Panc1 (cell line): ENCODE results near the gene LDLRAD4. TPM values are rescaled to one million over a fixed set of nuclear protein-coding genes. Genes with fewer than 3 reads are reported as not detected.

ENCODE experiments used
- ATAC-seq: fragments of 200-7000 bp; cut with Tn5 transposase; 2 replicates; pipeline ENCODE4 v1.9.1; 2020; ENCODE audit warnings: mild to moderate bottlenecking, moderate library complexity
- BruUV-seq: library from RNA; stranded (reverse); fragments of 400-500 nt; replicated peaks from 2 replicates; lab custom pipeline; 2021; lab: Mats Ljungman, UMichigan
- CTCF ChIA-PET: fragments of 300-600 bp; sonication (Branson Sonifier 250); formaldehyde crosslinking; loops from one replicate; lab custom pipeline; 2022; ENCODE audit warnings: antibody characterized with exemption; lab: Charles Lee
- POLR2A ChIA-PET: fragments of 300-600 bp; sonication (Branson Sonifier 250); formaldehyde crosslinking; loops from one replicate; lab custom pipeline; 2022; ENCODE audit warnings: antibody characterized with exemption; lab: Charles Lee
- DNase-seq: peaks from one replicate; pipeline ENCODE4 v3.0.0-alpha.2; 2010; ENCODE audit warnings: low read depth, low spot score
- H3K27ac ChIP-seq: 2 replicates; pipeline ENCODE4 v1.5.1; 2011; ENCODE audit warnings: mild to moderate bottlenecking, low read length, inconsistent platforms
- H3K27me3 ChIP-seq: fragments of 200-500 bp; sonication (Bioruptor generic); 2 replicates; pipeline ENCODE4 v1.6.0; 2014; ENCODE audit warnings: low read length, inconsistent platforms; ENCODE audit not compliant: control insufficient read depth, insufficient read depth
- H3K36me3 ChIP-seq: fragments of 200-500 bp; sonication (Bioruptor generic); 2 replicates; pipeline ENCODE4 v1.5.1; 2014; ENCODE audit warnings: inconsistent platforms, mild to moderate bottlenecking, low read length, moderate library complexity; ENCODE audit not compliant: control insufficient read depth, insufficient read depth
- H3K4me1 ChIP-seq: 2 replicates; pipeline ENCODE4 v1.5.1; 2011; ENCODE audit warnings: inconsistent platforms, mild to moderate bottlenecking, low read length, moderate library complexity; ENCODE audit not compliant: control insufficient read depth, insufficient read depth
- H3K4me3 ChIP-seq, 2 experiments: 2 replicates each; pipeline ENCODE4 v1.5.1; 2011 to 2012; ENCODE audit warnings: low read depth in 2 of 2, low read length in 2 of 2, mild to moderate bottlenecking in 2 of 2, inconsistent platforms in 1 of 2, moderate library complexity in 1 of 2
- H3K9me3 ChIP-seq: fragments of 200-500 bp; sonication (Bioruptor generic); 2 replicates; pipeline ENCODE4 v1.5.1; 2014; ENCODE audit warnings: low read depth, mild to moderate bottlenecking, inconsistent platforms, low read length, moderate library complexity; ENCODE audit not compliant: control insufficient read depth, insufficient read depth
- POLR2AphosphoS5 ChIP-seq: IDR thresholded peaks from 2 replicates; pipeline ENCODE4 v1.6.1; 2012; ENCODE audit warnings: mild to moderate bottlenecking, low read depth, low read length, moderate library complexity
- SIN3A ChIP-seq: IDR thresholded peaks from 2 replicates; pipeline ENCODE4 v1.6.1; 2012; ENCODE audit warnings: low read depth, mild to moderate bottlenecking, low read length, moderate library complexity, borderline replicate concordance; ENCODE audit not compliant: insufficient read depth
- TCF7L2 ChIP-seq: IDR thresholded peaks from 2 replicates; pipeline ENCODE4 v1.6.1; 2011; ENCODE audit warnings: mild to moderate bottlenecking, low read depth, low read length, inconsistent platforms
- in situ Hi-C: cut with HindIII; loops from 2 replicates; pipeline ENCODE4 v1.10.0; 2016; ENCODE audit warnings: low sequenced_read_pairs, low pct_unique_long_range_greater_than_20kb
- intact Hi-C: fragments of 100-400 bp; cut with micrococcal nuclease; formaldehyde crosslinking; loops from one replicate; pipeline ENCODE4 v1.10.0; 2022; ENCODE audit not compliant: unreplicated experiment
- total RNA-seq: library from RNA; stranded (reverse); gene quantifications from one replicate; pipeline ENCODE4 v1.2.1, GENCODE V29; 2021; ENCODE audit not compliant: unreplicated experiment
- TF ChIP-seq, protein P1 (sequence below): fragments of 450-650 bp; IDR thresholded peaks from 2 replicates; pipeline ENCODE4 v1.5.1; 2017; ENCODE audit warnings: mild to moderate bottlenecking
- TF ChIP-seq, protein P2 (sequence below), 2 experiments: IDR thresholded peaks; 2 replicates each; pipeline ENCODE4 v1.6.1; 2011 to 2012; ENCODE audit warnings: low read depth in 2 of 2, control low read depth in 1 of 2, low read length in 1 of 2, mild to moderate bottlenecking in 1 of 2, moderate library complexity in 1 of 2; ENCODE audit not compliant: insufficient read depth in 1 of 2

LDLRAD4 gene
- total RNA-seq, 1 experiment from 2014 or later, result 0.28 TPM

DNA sequence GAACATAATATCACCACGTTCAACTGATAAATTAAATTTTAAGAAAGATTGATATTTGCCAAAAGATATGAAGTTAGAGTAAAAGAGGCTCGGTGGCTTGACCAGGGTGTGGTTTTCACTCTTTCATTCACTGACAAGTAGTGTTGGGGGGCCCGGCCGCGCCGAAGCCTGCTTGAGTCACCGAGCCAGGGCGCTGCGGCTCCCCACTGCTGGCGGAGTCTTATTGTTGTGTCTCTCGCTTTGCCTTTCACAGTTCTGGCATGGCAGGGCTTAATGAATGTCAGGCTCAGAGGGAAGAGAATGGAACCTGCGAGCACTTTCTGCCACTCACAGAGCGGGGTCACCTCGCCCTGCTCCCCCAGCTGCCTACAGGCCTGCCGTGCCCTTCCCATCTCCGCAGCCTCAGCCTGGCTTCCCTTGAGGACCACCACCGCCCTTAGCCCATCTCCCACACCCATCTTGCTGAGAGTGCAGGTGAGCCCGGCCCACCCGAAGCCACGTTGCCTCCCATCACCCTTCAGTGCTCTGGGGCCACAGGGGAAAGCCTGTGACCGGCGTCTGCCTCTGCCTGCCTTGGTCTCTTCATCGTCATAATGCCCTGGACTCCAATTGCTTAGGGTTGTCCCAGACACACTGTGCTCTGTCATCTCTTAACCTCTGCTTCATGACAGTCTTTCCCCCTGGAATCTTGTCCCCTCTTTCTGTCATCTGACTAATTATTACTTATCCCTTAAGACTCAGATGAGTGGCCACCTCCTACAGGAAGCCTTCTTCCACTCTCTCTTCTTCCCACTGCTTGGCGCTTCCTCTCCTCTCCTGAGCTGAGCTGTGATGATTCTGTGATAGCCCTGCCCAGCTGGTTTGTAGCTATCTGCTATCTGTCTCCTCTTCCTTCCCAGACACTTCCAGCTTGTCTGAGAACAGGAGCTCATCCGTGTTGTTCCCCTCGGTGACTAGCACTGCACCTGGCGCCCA, 365.3 kb downstream of the LDLRAD4 start:
- no peak for ATAC-seq
- POLR2A ChIA-PET, result no interaction called here
- Histone ChIP-seq H3K27ac (no peak overlapping the region), H3K27me3 (peaks cover 2% of the 10 kb centered on the region; the same call in 1 of the 2 replicates), H3K9me3 (no peaks in the 10 kb centered on the region), H3K36me3 (no peaks in the 10 kb centered on the region), H3K4me1 (no peaks in the 10 kb centered on the region), H3K4me3 (no peak overlapping the region)
- intact Hi-C loops (no loop called here), in situ Hi-C loops (no loop called here)
- no TSS peak for BruUV-seq
- CTCF ChIA-PET, result interaction anchor here (0.6 kb wide), 1 partner anchor 16 kb away, joined by 3 read pairs; no protein-coding TSS in a partner anchor
- no peak for DNase-seq
- TF ChIP-seq TCF7L2 (no peak), SIN3A (no peak)
- TF ChIP-seq, protein P1, sequence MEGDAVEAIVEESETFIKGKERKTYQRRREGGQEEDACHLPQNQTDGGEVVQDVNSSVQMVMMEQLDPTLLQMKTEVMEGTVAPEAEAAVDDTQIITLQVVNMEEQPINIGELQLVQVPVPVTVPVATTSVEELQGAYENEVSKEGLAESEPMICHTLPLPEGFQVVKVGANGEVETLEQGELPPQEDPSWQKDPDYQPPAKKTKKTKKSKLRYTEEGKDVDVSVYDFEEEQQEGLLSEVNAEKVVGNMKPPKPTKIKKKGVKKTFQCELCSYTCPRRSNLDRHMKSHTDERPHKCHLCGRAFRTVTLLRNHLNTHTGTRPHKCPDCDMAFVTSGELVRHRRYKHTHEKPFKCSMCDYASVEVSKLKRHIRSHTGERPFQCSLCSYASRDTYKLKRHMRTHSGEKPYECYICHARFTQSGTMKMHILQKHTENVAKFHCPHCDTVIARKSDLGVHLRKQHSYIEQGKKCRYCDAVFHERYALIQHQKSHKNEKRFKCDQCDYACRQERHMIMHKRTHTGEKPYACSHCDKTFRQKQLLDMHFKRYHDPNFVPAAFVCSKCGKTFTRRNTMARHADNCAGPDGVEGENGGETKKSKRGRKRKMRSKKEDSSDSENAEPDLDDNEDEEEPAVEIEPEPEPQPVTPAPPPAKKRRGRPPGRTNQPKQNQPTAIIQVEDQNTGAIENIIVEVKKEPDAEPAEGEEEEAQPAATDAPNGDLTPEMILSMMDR, result no peak
- TF ChIP-seq, protein P2, sequence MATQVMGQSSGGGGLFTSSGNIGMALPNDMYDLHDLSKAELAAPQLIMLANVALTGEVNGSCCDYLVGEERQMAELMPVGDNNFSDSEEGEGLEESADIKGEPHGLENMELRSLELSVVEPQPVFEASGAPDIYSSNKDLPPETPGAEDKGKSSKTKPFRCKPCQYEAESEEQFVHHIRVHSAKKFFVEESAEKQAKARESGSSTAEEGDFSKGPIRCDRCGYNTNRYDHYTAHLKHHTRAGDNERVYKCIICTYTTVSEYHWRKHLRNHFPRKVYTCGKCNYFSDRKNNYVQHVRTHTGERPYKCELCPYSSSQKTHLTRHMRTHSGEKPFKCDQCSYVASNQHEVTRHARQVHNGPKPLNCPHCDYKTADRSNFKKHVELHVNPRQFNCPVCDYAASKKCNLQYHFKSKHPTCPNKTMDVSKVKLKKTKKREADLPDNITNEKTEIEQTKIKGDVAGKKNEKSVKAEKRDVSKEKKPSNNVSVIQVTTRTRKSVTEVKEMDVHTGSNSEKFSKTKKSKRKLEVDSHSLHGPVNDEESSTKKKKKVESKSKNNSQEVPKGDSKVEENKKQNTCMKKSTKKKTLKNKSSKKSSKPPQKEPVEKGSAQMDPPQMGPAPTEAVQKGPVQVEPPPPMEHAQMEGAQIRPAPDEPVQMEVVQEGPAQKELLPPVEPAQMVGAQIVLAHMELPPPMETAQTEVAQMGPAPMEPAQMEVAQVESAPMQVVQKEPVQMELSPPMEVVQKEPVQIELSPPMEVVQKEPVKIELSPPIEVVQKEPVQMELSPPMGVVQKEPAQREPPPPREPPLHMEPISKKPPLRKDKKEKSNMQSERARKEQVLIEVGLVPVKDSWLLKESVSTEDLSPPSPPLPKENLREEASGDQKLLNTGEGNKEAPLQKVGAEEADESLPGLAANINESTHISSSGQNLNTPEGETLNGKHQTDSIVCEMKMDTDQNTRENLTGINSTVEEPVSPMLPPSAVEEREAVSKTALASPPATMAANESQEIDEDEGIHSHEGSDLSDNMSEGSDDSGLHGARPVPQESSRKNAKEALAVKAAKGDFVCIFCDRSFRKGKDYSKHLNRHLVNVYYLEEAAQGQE (IDR thresholded peaks at IDR 0.05; ENCODE audit: insufficient read depth in 1 of 2, low read depth in 2 of 2, low read length in 1 of 2), result no peak

DNA sequence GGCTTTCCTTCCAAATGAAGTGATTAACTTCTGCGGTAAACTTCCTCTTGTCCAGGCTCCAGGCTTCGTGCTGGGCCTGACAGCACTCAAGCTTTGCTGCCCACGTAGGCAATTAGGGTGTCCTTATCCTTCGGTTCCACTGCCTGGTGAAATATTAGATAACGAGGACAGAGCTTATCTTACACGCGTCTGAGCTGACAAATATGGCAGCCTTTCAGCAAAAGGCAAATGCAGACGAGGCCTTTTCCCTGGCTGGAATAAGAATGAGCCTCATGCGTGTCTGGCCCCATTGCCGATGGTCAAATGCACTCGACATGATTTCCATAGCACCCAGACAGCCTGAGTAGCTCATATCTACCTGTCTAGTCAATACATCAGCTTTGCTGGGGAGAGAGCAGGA, 366.3 kb downstream of the LDLRAD4 start:
- TF ChIP-seq, protein P1, result no peak
- TF ChIP-seq POLR2AphosphoS5 (no peak), TCF7L2 (no peak), SIN3A (no peak)
- TF ChIP-seq, protein P2 (IDR thresholded peaks at IDR 0.05; ENCODE audit: insufficient read depth in 1 of 2, low read depth in 2 of 2, low read length in 1 of 2), result no peak
- H3K9me3 ChIP-seq, result no peaks in the 10 kb centered on the region
- H3K36me3 ChIP-seq, result no peaks in the 10 kb centered on the region
- in situ Hi-C loops, result no loop called here
- ChIA-PET CTCF (interaction anchor here (0.6 kb wide), 1 partner anchor 17 kb away, joined by 3 read pairs; no protein-coding TSS in a partner anchor), POLR2A (no interaction called here)
- no peak for DNase-seq
- intact Hi-C loops, result no loop called here
- H3K4me1 ChIP-seq, result no peaks in the 10 kb centered on the region
- ATAC-seq, result no peak
- no peak overlapping the region for H3K4me3 ChIP-seq
- H3K27me3 ChIP-seq, result peaks cover 2% of the 10 kb centered on the region; the same call in 1 of the 2 replicates
- BruUV-seq, result no TSS peak
- no peak overlapping the region for H3K27ac ChIP-seq
